Loucy (cell line): ENCODE results near the gene JMJD8.

ENCODE experiments used
- EZH2phosphoT487 ChIP-seq: fragments of 200-600 bp; IDR thresholded peaks from 2 replicates; pipeline ENCODE4 v1.6.1; 2018; ENCODE audit warnings: antibody characterized with exemption, mild to moderate bottlenecking, moderate library complexity, borderline replicate concordance
- TF ChIP-seq, protein P1 (sequence below): fragments of 200-600 bp; sonication (generic); conservative IDR thresholded peaks from 2 replicates; pipeline ENCODE4 v1.5.1; 2014; ENCODE audit warnings: mild to moderate bottlenecking, antibody characterized with exemption, low read length

- TF ChIP-seq, protein P1, sequence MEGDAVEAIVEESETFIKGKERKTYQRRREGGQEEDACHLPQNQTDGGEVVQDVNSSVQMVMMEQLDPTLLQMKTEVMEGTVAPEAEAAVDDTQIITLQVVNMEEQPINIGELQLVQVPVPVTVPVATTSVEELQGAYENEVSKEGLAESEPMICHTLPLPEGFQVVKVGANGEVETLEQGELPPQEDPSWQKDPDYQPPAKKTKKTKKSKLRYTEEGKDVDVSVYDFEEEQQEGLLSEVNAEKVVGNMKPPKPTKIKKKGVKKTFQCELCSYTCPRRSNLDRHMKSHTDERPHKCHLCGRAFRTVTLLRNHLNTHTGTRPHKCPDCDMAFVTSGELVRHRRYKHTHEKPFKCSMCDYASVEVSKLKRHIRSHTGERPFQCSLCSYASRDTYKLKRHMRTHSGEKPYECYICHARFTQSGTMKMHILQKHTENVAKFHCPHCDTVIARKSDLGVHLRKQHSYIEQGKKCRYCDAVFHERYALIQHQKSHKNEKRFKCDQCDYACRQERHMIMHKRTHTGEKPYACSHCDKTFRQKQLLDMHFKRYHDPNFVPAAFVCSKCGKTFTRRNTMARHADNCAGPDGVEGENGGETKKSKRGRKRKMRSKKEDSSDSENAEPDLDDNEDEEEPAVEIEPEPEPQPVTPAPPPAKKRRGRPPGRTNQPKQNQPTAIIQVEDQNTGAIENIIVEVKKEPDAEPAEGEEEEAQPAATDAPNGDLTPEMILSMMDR: no peak
- no peak for TF ChIP-seq EZH2phosphoT487
These were observed 37.8 kb upstream of the JMJD8 start for GRCh38 chr16:721765-722540.
